Measurements from ENCODE around the gene PRDM16.

Gene PRDM16

DNA sequence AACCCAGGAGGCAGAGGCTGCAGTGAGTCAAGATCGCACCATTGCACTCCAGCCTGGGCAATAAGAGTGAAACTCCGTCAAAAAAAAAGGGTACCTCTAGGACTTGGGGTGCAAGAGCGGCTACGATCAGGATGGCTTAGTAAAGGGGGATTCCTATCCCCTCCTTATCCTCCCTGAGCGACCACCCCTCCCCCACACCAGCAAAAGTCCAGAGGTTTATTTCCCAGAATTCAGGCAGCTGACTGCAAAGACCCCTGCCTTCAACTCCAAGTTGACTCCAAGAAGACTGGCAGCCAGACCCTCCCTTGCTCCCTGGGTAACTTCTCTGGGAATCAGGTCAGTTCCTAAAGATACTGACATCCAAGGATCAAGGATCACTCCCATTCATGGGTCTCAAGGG lies 12.4 kb upstream of the PRDM16 start:
- DNase-seq, result no peak

DNA sequence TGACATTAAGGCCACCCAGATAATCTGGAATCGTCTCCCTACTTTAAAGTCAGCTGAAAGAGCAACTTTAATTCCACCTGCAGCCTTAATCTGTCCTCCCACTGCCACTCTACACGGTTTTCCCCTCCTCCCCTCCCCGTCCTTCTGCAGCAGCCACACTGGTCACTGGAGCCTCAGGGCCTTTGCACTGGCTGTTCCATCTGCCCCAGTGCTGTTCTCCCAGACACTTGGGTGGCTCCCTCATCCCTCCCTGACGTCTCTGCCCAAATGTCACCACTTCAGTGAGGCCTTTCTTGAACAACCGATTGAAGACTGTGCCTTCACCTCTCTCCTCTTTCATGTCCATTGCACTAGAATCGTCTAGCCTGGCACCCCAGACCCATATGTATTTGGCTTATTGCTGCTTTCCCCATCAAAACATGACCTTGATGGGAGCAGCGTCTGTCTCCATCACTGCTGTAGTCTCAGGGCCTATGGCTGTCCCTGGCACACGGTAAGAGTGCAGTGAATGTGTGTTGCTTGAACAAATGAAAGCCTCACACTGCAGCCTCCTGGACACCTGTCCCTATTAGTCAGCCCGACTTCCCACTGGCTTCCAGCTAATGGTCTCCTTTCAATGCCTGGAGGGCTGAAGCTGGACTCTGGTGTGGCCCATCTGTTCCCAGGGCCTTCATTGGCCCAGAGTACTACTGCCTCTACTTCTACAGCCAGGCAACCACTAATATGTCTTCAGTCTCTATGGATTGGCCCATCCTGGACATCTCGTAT lies 10.6 kb upstream of the PRDM16 start:
- no peak for DNase-seq

DNA sequence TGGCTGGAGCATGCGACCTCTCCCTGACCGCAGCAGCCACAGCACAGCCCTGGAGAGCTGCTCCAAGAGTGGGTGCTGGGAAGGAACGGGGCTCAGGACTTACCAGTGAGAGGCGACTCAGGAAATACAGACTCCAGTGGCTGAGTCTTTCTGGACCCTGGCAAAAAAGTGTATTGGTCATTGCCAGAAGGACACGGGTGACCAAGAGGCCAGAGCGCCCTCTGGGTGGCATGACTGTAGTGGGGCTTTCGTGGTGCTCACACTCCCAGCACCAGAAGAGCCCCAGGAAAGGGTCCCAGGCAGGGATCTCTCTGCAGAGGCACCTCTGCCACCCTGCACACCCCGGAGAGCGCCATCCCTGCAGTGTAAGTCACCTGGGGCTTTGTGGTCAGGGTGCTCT lies 8.9 kb upstream of the PRDM16 start:
- DNase-seq, result no peak

DNA sequence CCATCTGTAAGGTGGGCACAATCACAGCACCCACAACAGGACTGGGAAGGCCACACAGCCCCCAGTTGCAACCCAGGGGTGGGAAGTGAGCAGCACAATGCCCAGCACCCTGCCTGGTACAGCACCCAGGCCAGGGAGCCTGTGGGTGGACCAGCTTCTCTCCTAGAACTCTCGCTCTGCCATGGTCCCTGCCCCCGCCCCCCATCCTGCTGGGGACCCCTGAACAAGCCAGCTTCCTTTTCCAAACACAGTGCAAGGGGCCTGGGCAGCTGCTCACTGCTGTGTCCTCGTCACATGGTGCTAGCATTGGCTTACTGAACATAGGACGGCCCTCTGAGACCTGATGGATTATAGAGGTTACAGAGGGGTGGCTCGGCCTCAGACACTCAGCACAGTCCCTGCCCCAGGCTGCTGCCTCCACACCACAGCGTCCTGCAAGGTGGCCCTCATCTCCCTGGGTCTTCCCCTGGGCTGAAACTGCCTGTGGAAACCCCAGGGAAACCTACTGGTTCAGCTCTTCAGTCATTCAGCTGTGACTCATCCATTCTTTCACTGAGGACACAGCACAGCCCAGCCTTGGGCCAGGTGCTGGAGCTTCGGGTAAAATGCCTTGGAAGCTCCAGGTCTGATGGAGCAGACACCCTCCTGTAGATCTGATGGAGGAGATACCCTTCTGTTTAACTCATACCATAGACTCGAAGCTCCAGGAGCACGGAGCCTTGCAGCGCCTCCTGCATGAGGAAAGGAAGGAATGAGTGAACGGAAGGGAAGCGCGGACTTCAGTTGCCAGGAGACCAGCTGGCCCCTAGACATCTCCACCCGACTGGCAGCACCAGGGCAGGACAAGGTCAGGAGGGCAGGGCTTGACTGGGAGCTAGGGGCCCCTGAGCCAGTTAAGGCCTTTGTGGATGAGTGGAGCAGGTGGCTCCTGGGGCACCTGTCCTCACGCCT lies 8.1 kb upstream of the PRDM16 start:
- DNase-seq, result no peak

DNA sequence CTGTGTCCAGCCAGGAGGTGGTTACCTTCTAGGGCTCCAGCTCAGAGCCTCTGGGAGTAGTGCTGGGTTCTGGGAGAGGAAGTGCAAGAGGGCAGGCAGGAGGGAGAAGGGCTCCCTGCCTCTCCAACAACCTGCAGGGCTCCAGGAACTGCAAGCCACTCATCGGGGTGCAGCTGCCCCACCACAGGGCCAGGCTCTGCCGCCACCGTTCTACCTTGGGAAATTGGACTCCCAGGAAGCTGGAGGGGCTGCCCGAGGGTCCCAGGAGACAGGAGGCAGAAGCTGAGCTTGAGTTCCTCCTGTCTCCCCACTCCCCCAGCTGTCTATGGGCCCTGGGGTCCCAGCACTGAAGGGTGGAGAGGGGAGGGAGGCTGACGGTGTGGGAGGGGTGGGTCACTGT lies 7.4 kb upstream of the PRDM16 start:
- DNase-seq, result no peak

DNA sequence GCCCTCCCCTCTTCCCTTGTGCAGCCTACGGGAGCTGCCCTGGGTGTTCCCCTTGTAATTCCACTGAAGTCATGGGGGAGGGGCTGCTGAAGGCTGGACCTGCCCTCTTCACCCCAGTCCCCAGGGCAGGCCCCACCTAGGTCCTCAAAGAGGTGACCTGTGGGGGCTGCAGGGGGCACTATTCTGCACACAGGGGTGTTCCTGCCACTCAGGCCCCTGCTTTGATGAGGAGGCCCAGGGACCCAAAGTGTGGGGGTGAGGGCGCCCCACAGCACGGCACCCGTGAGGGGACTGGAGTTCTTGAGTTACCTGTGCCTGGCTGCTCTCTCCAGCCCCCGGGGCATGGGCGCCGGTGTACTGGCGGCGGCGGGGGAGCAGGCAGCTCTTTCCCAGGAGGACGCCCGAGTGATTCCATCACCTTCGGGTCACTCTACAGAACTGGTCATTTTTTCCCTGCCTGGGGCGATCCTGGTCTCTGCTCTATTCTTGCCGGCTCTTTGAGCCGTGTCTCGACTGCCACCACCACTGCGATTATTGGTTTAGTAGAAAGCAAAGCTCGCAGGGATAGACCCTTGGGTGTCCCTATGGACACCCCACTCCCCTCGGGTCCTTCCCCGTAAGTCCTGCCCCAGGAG lies 6.9 kb upstream of the PRDM16 start:
- DNase-seq, result no peak

DNA sequence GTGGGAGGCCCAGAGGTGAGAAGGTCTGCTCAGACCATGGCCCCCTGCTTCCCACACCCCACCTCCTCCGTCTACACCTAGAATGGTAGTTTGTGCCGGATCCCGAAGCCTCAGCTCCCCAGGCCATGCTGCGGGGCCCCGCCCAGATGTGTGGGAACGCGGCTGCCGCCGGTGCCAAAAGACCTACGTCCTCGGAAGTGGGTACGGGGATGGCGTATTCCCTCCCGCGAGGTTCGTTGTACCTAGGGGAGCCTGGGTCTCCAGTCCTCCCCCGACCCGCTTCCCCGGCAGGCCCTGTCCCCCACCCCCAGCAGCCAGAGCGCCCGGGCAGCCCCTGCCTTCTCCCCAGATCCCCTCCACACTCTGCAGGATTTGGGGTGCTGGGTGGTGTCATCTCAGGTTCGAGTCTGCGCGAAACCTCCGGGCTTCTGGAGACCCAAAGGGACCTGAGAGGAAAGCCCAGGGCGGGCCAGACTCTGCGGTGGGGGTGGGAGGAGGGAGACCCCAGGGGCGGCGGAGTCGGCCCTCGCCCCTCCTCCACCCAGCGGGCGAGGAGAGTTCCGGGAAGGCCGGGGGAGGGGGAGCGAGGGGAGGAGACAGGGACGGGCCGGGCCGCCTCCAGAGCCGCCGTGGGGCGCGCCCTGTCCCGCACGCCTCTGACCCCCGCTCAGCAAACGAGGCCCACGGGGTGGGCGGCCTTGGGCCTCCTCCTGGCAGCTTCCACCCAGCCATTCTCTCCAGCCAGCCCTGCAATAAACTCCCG lies 6.2 kb upstream of the PRDM16 start:
- no peak for DNase-seq

DNA sequence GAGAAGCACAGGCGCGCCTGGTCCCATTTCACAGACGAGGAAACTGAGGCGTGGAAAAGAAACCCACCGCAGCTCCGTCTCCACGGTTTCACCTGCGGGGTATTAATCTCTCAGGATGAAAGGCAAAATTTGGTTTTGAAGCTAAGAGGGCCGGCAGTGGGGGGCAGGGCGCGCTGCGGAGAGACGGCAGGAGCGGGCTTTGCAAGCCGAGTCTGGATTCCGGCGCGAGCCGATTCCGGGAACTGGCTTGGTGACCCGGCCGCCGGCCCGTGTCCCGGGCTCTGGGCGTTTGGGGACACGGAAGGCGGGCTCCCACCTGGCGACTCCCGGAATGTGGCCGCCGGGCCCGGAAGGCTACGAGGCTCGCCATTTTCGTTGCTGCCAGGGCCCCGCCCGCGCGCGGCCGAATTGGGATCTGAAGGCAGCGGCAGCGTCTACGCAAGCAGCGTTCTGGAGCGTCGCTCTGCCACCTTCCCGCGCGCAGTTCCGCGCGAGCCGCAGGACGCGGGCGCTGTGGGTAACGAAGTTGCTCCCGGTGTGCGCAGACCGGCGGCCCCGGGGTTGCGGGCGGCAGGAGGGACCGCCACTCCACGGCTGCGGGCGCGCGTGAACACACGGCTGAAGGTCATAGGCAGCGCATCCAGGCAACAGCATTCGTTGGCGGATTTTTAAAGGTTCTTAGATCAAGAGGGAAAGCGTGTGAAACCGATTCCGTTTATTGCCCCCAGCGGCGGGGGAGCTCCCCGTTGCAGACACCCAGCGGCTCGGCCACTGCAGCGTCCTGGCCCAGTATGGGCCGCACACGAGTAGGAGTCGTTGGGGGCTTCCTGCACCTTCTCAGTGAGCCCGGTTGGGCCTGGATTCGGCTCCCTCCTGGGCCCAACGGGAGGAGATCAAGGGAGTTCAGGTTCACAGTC lies 5.4 kb upstream of the PRDM16 start:
- no peak for DNase-seq

DNA sequence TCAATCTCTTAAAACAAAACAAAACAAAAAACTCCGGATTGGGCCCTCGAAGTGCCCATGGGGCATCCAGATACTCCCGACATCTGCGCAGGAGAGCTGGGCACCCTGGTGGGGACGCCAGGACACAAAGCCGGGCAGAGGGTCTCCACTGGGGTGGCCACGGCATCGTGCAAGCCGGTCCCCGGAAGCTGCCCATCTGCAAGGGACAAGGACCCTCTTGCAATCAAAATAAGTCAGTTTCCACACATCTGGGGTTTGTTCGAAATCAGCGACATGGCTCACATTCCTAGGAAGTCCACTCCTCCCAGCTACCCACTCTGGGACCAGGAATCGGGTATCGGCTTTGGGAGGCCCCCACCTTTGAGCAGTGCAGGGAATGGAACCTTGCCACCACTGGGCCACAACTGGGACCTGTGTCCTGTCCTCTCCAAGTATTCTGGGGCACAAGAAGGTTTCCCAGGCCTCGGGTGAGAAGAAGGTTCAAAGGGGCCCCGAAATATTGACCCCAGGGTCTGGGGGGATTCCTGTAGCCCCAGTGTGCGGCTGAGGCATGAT lies 4.6 kb upstream of the PRDM16 start:
- DNase-seq, result no peak

DNA sequence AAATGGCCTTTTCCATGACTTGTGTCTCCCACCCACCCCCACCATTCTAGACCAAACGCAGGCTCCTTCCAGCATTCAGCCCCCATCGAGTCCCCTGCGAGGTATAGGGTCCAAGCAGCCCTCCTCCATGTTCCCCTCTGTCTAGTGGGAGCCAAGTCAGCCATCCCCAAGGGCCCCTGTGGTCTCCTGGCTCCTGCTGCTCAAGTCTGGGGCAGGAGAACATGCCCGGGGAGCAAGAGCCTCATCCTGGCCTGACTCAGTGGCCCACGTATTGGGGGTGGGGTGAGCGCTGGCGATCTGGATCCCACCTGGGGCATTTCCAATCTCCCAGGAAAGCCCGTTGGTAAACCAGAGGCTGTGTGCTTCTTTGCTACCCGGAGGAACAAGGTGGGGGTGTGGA lies 4.1 kb upstream of the PRDM16 start:
- DNase-seq, result no peak

DNA sequence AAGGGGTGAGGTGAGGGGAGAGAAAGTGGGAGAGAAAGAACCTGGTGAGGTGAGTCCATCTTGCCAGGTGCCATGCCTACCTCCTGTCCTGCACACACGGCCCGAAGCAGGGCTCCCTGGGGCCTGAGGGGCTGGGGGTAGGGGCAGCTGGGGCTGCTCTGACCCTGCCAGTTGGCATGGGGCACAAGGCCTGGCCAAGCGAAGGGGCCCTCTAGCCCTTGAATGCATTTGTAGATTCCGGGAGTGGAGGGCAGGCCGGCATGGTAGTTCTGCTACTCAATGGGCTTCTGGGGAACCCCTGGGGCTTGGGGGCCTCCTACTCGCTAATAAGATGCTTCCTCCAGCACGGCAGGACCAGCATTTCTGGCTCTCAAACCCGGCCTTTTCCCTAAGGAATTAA lies 3.6 kb upstream of the PRDM16 start:
- no peak for DNase-seq

DNA sequence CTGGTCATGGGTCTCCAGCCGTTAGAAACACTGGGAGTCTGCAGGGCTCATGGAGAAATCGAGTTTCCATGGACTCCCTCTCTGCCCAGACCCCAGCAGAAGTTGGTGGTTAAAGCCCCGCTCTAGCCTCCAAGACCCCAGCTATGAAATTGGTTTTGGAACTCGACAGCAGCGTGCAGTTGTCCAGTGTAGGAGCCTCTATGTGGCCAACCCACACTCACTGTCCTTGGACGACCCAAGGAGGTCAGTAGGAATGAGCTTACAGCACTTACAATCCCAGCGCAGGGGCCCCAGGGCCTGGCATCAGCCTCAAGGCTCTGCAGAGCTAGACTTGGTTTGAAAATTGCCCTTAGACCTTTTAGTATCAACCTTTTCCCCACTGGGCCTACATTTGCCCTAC lies 3.2 kb upstream of the PRDM16 start:
- no peak for DNase-seq

DNA sequence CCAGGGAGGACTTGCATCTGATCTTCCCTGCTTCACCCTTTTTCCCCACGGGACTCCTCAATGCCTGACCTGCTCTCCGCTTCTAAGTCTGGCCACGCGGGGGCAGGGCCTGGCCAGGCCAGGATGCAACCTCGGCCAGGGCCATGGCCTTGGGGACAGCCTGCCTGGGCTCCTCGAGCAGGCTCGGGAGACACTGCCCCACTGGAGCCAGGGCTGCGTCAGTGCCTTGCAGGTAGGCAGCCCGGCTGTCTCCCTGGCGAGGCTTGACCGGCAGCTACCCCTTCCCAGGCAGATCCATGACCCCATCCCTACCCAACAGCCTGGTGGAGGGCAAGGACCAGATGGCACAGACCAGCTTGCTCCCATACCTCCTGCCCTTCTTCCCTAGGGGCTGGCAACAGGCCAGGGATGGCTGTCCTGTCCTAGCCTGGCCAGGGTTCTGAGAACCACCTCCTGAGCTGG lies 2.7 kb upstream of the PRDM16 start:
- no peak for DNase-seq

DNA sequence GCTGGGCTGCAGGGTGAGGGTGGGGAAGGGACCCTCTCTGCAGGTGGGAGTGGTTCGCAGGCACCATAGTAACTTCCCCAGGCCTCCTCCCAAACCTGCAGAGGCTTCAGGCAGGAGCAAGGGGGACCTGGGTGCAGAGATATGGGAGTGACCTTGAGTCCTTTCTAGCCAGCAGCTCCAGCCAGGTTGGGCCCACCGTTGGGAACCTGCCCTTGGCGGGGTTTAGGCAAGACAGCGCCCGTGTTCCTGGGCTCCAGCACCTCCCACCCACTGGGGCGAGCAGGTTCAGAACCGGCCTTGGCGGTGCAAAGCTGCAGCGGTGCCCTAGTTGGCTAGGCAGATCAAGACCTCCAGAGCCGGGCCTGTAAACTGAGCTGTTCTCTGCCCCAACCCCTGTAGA lies 2.2 kb upstream of the PRDM16 start:
- DNase-seq, result no peak

DNA sequence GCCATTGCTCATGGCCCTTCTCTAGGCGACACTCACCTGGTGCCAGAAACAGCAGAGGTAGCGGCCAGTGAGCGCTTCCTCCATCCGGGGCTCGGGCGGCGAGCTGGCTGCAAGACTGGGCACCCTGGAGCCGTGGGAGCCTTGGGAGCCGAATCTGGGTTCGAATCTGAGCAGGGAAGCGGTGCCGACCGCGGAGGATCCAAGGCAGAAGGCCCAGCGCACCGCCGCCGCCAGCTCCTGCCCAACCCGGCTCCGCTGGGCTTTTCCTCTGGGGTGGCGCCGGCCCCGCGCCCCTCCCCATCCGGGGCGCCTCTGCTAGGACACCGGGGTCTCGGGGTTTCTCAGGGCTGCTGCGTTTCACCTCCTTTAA lies 1.7 kb upstream of the PRDM16 start:
- no peak for DNase-seq

DNA sequence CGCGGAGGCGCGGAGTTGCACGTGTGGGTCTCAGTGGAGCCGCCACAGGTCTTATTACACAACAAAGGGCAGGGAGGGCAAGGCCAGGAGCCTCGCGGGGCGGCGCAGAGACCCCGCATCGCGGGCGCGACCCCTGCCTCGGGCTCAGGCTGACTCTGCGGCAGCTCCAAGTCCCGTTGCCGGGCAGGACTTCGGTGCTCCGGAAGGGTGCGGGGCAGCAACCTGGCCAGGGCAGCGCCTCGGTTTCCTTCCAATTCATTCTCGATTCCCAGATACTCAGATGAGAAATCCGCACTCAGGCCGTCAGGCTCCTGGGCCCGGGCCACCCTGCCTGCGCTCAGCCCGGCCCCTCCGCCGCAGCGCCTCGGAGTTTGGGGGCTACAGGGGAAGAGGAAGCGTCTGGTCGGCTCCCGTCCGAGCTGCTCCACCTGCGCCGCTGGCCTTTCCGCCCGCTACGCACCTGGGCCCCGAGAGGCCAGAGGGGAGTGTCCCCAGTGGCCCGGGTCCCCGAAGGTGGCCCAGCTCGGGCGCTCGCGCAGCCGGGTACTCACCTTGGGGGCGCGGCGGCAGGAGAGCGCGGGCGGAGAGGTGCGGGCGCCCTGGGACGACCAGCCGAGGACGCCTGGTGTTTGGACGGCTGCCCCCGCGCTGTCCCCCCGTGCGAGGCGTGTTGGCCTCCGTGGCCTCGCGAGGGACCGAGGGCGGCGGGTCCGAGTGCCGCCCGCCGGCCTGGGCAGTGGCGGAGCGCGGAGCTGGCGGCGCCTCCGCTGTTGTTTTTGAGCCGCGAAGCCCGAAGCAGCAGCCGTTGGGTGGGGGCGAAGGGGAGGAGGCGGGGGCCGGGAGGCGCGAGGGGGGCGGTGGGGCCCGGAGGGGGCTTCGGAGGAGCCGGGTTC lies 1.1 kb upstream of the PRDM16 start:
- no peak for DNase-seq

DNA sequence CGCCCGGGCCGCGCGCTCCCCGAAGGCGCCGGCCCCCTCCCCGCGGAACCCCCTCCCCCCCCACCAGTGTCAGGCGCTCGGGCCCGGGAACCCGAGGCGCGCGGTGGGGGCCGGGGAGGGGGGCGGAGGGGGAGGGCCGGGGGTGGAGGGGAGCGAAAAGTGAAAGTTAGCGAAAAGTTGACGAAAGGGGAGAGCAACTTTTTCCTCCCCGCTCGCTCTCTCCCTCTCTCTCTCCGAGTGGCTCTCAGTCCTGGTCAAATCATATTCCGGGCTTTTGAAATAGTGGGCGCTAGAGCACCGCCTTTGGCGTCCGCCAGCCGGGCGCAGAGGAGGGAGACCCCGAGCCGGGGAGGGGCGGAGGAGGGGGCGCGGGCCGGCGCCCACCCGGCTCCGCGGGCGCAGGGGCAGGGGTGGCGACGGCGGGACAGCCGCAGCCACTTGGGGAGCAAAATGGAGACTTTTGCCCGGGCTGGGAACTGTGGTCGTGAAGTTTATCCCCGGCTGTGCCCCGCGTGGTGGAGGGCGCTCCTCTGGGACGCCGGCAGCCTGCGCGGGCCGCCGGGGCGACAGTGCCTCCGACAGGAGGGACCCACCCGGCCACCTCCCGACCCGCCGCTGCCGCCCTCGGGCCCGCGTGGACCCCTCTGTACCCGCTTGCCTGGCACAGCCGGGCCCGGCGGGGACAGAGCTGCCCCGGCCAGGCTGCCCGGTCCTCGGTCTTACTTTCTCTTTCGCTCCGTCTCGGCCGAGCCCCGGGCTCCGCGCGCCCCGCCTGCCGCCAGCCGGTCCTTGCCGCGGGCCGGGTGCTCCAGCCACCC lies 697 bp downstream of the PRDM16 start:
- peak; percentile 38 for DNase-seq

DNA sequence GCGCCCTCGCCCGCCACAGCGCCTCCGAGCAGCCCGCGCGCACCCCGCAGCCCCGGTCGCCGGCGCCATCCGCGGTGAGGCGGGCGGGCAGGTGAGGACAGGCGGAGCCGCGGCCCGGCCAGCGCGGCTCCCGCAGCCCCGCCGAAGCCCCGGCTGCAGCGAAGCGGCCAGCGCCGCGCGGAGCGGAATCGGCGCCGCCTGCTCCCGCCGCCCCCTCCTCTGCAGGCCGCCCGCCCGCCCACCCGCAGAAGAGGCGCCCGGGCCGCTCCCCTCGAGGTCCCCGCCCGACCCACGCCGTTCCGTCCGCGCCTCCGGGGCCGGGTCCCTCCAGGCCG lies 1.3 kb downstream of the PRDM16 start:
- DNase-seq, result no peak
